ENCODE measurements around the gene ZNF618. TPM values are rescaled to one million over a fixed set of nuclear protein-coding genes. Genes with fewer than 3 reads are reported as not detected.

Gene ZNF618
- total RNA-seq, 4 donors from 2014 or later: 2.9 to 5.8 (median 4.2) TPM

GRCh38 chr9:113898596-113898995 lies 22.5 kb downstream of the ZNF618 start:
- no peaks in the 10 kb centered on the region for H3K36me3 ChIP-seq
- H3K27me3 ChIP-seq: no peaks in the 10 kb centered on the region
- no peaks in the 10 kb centered on the region for H3K4me1 ChIP-seq
- WGBS: 98% methylated on average over 4 of the region's 4 CpGs
- no peak for DNase-seq (ENCODE audit: low spot score in 2 of 2)
- H3K9me3 ChIP-seq: no peaks in the 10 kb centered on the region
- TF ChIP-seq, protein P1, sequence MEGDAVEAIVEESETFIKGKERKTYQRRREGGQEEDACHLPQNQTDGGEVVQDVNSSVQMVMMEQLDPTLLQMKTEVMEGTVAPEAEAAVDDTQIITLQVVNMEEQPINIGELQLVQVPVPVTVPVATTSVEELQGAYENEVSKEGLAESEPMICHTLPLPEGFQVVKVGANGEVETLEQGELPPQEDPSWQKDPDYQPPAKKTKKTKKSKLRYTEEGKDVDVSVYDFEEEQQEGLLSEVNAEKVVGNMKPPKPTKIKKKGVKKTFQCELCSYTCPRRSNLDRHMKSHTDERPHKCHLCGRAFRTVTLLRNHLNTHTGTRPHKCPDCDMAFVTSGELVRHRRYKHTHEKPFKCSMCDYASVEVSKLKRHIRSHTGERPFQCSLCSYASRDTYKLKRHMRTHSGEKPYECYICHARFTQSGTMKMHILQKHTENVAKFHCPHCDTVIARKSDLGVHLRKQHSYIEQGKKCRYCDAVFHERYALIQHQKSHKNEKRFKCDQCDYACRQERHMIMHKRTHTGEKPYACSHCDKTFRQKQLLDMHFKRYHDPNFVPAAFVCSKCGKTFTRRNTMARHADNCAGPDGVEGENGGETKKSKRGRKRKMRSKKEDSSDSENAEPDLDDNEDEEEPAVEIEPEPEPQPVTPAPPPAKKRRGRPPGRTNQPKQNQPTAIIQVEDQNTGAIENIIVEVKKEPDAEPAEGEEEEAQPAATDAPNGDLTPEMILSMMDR (IDR thresholded peaks at IDR 0.05): no peak
- TF ChIP-seq EP300 (IDR thresholded peaks at IDR 0.05) (no peak), POLR2AphosphoS5 (IDR thresholded peaks at IDR 0.05) (no peak), POLR2A (IDR thresholded peaks at IDR 0.05) (no peak)
- no peak overlapping the region for H3K4me3 ChIP-seq
- no peak overlapping the region for H3K27ac ChIP-seq

GRCh38 chr9:113899205-113899604 lies 23.1 kb downstream of the ZNF618 start:
- Histone ChIP-seq H3K27me3 (no peaks in the 10 kb centered on the region), H3K4me3 (no peak overlapping the region), H3K27ac (no peak overlapping the region), H3K9me3 (no peaks in the 10 kb centered on the region), H3K36me3 (no peaks in the 10 kb centered on the region), H3K4me1 (no peaks in the 10 kb centered on the region)
- TF ChIP-seq, protein P1 (IDR thresholded peaks at IDR 0.05): no peak
- TF ChIP-seq POLR2A (IDR thresholded peaks at IDR 0.05) (no peak), EP300 (IDR thresholded peaks at IDR 0.05) (no peak), POLR2AphosphoS5 (IDR thresholded peaks at IDR 0.05) (no peak)
- WGBS: 96% methylated on average over 6 of the region's 6 CpGs
- no peak for DNase-seq (ENCODE audit: low spot score in 2 of 2)

DNA sequence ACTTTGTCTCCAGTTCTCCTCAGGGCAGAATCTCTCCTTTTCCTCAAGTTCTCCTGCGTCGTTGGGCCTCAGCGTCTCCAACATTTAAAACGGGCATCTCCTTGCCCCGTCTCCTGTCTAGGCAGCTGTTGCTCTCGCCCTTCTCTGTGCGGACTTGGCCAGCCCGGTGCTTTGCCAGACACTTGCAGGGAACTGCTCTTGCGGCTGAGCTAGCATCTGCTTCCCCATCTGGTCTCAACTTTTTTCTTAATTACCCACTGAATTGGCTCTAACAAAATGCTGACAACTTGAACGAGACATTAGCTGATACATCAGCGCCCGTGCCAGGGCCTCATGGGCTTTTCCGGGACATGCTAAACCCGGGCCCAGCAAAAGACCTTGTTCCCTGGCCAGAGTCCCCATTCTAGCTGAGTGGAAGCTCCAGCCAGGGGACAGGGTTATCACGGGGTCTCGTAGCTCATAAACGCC lies 25.1 kb downstream of the ZNF618 start:
- H3K27ac ChIP-seq: no peak overlapping the region
- 66% methylated on average over 15 of the region's 17 CpGs for WGBS
- no peaks in the 10 kb centered on the region for H3K27me3 ChIP-seq
- TF ChIP-seq POLR2A (IDR thresholded peaks at IDR 0.05) (no peak), EP300 (IDR thresholded peaks at IDR 0.05) (no peak), POLR2AphosphoS5 (IDR thresholded peaks at IDR 0.05) (no peak)
- TF ChIP-seq, protein P1 (IDR thresholded peaks at IDR 0.05): no peak
- peaks cover 6% of the 10 kb centered on the region for H3K4me1 ChIP-seq
- DNase-seq (ENCODE audit: low spot score in 2 of 2): no peak
- no peaks in the 10 kb centered on the region for H3K9me3 ChIP-seq
- no peak overlapping the region for H3K4me3 ChIP-seq
- H3K36me3 ChIP-seq: no peaks in the 10 kb centered on the region

DNA sequence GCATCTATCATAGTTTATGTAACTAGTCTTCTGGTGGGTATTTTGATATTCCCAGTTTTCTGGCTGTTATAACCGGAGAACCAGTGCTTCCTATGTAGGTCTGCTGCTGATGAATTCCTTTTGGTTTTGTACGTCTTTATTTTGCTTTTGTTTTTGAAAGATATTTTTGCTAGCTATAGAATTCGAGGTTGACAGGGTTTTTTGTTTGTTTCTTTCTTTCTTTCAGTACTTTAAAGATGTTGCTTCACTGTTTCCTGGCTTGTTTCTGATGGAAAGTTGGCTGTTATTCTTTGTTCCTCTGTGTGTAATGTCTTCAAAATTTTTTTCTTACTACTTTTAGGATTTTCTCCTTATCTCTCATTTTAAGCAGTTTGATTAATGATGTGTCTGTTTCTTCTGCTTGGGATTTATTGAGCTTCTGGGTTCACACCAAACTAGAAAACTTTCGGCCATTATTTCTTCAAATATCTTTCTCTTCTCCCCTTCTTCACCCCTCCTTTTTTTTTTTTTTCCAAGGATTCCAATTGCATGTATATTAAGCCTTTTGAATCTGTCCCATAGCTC lies 27.5 kb downstream of the ZNF618 start:
- DNase-seq (ENCODE audit: low spot score in 2 of 2): no peak
- Histone ChIP-seq H3K27ac (no peak overlapping the region), H3K9me3 (no peaks in the 10 kb centered on the region), H3K36me3 (no peaks in the 10 kb centered on the region), H3K4me1 (peaks cover 18% of the 10 kb centered on the region), H3K27me3 (no peaks in the 10 kb centered on the region), H3K4me3 (no peak overlapping the region)
- 91% methylated on average over 4 of the region's 4 CpGs for WGBS
- TF ChIP-seq POLR2AphosphoS5 (IDR thresholded peaks at IDR 0.05) (no peak), POLR2A (IDR thresholded peaks at IDR 0.05) (no peak), EP300 (IDR thresholded peaks at IDR 0.05) (no peak)
- TF ChIP-seq, protein P1 (IDR thresholded peaks at IDR 0.05): no peak

GRCh38 chr9:113906411-113907110 lies 30.5 kb downstream of the ZNF618 start:
- TF ChIP-seq, protein P1 (IDR thresholded peaks at IDR 0.05): no peak
- TF ChIP-seq POLR2A (IDR thresholded peaks at IDR 0.05) (no peak), EP300 (IDR thresholded peaks at IDR 0.05) (no peak), POLR2AphosphoS5 (IDR thresholded peaks at IDR 0.05) (no peak)
- Histone ChIP-seq H3K27ac (no peak overlapping the region), H3K36me3 (no peaks in the 10 kb centered on the region), H3K4me3 (no peak overlapping the region), H3K9me3 (no peaks in the 10 kb centered on the region), H3K4me1 (peaks cover 22% of the 10 kb centered on the region), H3K27me3 (no peaks in the 10 kb centered on the region)
- WGBS: 46% methylated on average over 6 of the region's 6 CpGs
- DNase-seq (ENCODE audit: low spot score in 2 of 2): no peak
